Testis (tissue), 2 donors: ENCODE data around the gene LRRC15.

ENCODE experiments used
- CTCF ChIP-seq, 3 experiments: fragments of 450-650 bp in 2 of 3; fragments of 200-600 bp in 1 of 3; sonication (generic) in 1 of 3; IDR thresholded peaks; one replicate each; pipeline ENCODE4 v1.5.1; 2016 to 2019; ENCODE audit warnings: antibody characterized with exemption in 3 of 3, mild to moderate bottlenecking in 2 of 3, moderate library complexity in 1 of 3
- POLR2A ChIP-seq: fragments of 450-650 bp; IDR thresholded peaks from one replicate; pipeline ENCODE4 v1.6.1; 2017; ENCODE audit warnings: antibody characterized with exemption, mild to moderate bottlenecking, moderate library complexity

GRCh38 chr3:194399166-194399565, 29.6 kb upstream of the LRRC15 start, which contains the start of gene GP5:
- TF ChIP-seq POLR2A (no peak), CTCF (IDR thresholded peaks at IDR 0.05) (no peak)
